ENCODE data around the gene ULK2.

DNA sequence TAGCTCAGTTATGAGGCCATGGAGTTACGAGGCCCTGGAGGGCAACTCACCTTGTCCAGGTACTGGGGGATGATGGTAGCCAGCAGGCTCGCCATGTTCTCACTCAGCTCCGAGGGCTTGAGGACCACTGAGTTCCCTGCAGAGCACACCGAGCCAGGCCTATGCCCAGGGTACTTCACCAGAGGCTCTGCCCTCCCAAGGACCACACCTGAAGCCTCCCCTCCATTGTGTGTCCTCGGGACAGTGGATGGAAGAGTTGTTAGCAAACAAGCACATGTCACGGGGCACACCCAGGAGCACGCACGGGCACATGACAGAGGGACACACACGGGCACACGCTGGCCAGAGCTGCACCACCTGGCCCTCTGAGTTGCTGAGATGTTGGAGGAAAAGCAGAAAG, 125.2 kb downstream of the ULK2 start:
- TF ChIP-seq, protein P1, sequence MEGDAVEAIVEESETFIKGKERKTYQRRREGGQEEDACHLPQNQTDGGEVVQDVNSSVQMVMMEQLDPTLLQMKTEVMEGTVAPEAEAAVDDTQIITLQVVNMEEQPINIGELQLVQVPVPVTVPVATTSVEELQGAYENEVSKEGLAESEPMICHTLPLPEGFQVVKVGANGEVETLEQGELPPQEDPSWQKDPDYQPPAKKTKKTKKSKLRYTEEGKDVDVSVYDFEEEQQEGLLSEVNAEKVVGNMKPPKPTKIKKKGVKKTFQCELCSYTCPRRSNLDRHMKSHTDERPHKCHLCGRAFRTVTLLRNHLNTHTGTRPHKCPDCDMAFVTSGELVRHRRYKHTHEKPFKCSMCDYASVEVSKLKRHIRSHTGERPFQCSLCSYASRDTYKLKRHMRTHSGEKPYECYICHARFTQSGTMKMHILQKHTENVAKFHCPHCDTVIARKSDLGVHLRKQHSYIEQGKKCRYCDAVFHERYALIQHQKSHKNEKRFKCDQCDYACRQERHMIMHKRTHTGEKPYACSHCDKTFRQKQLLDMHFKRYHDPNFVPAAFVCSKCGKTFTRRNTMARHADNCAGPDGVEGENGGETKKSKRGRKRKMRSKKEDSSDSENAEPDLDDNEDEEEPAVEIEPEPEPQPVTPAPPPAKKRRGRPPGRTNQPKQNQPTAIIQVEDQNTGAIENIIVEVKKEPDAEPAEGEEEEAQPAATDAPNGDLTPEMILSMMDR (conservative IDR thresholded peaks at IDR 0.05; ENCODE audit: low read depth, low read length) = no peak
- no peak for TF ChIP-seq EZH2phosphoT487 (IDR thresholded peaks at IDR 0.05; ENCODE audit: borderline replicate concordance, low read length)

All from PC-3 (cell line).